Duodenal mucosa (tissue), 2 donors: ENCODE measurements around the gene HEATR5A.
"Not testable (repeated sequence)": the region's sequence is repeated elsewhere in the genome, so short reads cannot be mapped to it uniquely, and the experiment has no call there.

ENCODE experiments used
- H3K27ac ChIP-seq: one replicate; pipeline ENCODE4 v1.7.0; 2013; ENCODE audit warnings: low read depth, low read length
- H3K27me3 ChIP-seq, 2 donors: one replicate each; pipeline ENCODE4 v1.7.0; 2013; ENCODE audit warnings: low read length in 2 of 2, control low read depth in 1 of 2; ENCODE audit not compliant: insufficient read depth in 2 of 2, control insufficient read depth in 1 of 2
- H3K36me3 ChIP-seq, 2 donors: one replicate each; pipeline ENCODE4 v1.7.0; 2013; ENCODE audit warnings: low read length in 2 of 2, control low read depth in 1 of 2; ENCODE audit not compliant: insufficient read depth in 2 of 2, control insufficient read depth in 1 of 2
- H3K4me1 ChIP-seq, 2 donors: one replicate each; pipeline ENCODE4 v1.7.0; 2013; ENCODE audit warnings: low read length in 2 of 2, control low read depth in 1 of 2; ENCODE audit not compliant: insufficient read depth in 2 of 2, control insufficient read depth in 1 of 2
- H3K4me3 ChIP-seq, 2 donors: one replicate each; pipeline ENCODE4 v1.7.0; 2013; ENCODE audit warnings: low read length in 2 of 2, low read depth in 1 of 2
- H3K9ac ChIP-seq, 2 donors: one replicate each; pipeline ENCODE4 v1.7.0; 2013; ENCODE audit warnings: low read length in 2 of 2, low read depth in 1 of 2
- H3K9me3 ChIP-seq, 2 donors: one replicate each; pipeline ENCODE4 v1.7.0; 2013; ENCODE audit warnings: low read length in 2 of 2, control low read depth in 1 of 2; ENCODE audit not compliant: control insufficient read depth in 1 of 2

Gene HEATR5A

DNA sequence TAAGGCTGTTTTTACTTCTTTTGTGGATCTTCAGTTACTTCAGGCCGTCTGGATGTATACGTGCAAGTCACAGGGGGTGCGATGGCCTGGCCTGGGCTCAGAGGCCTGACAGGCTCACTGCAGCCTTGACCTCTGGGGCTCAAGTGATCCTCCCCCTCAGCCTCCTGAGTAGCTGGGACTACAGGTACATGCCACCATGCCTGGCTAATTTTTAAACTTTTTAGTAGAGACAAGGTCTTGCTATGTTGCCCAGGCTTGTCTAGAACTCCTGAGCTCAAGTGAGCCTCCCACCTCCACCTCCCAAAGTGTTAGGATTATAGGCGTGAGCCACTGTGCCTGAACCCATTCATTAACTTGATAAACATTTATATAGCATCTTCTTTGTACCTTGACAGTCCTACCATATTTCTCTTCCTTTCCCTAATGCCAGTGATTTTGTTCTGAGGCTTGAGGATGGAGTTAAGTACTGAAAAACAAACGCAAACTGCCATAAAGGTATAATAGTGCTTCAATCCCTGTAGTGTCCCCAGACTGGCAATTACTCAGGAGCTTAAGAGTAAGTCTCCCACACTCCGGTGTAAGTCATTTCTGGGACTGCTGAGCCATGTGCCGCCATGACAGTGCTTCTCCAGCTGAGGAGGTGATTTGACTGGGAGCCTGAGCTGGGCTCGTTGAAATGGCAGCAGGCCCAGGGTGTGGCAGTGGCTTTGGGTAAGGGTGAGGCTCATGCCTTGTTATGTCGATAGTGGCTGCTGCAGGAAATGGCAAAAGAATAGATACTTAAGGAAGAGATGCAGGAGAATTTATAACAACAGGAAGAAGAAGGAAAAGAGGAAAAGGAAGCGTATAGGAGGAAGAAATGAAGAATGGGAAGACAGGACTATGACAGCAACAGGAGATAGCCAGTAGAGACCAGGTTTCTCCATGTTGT is 169.1 kb downstream of the HEATR5A start:
- Histone ChIP-seq H3K9me3 (no peaks in the 10 kb centered on the region), H3K4me3 (no peak overlapping the region), H3K27me3 (no peaks in the 10 kb centered on the region), H3K4me1 (peaks cover 3 to 7% of the 10 kb centered on the region in 2 donors), H3K36me3 (no peaks in the 10 kb centered on the region), H3K9ac (no peak overlapping the region), H3K27ac (no peak overlapping the region)

GRCh38 chr14:31244626-31245025 is 175.7 kb downstream of the HEATR5A start:
- Histone ChIP-seq H3K4me1 (peaks cover 5 to 8% of the 10 kb centered on the region in 2 donors), H3K36me3 (no peaks in the 10 kb centered on the region), H3K4me3 (no peak overlapping the region), H3K9ac (no peak overlapping the region), H3K9me3 (no peaks in the 10 kb centered on the region), H3K27ac (no peak overlapping the region), H3K27me3 (no peaks in the 10 kb centered on the region)

GRCh38 chr14:31243860-31244259 is 176.5 kb downstream of the HEATR5A start:
- no peaks in the 10 kb centered on the region for H3K36me3 ChIP-seq
- H3K27ac ChIP-seq: no peak overlapping the region
- no peak overlapping the region for H3K9ac ChIP-seq
- peaks cover 5 to 8% of the 10 kb centered on the region in 2 donors for H3K4me1 ChIP-seq
- no peak overlapping the region for H3K4me3 ChIP-seq
- H3K27me3 ChIP-seq: no peaks in the 10 kb centered on the region
- H3K9me3 ChIP-seq: no peaks in the 10 kb centered on the region

DNA sequence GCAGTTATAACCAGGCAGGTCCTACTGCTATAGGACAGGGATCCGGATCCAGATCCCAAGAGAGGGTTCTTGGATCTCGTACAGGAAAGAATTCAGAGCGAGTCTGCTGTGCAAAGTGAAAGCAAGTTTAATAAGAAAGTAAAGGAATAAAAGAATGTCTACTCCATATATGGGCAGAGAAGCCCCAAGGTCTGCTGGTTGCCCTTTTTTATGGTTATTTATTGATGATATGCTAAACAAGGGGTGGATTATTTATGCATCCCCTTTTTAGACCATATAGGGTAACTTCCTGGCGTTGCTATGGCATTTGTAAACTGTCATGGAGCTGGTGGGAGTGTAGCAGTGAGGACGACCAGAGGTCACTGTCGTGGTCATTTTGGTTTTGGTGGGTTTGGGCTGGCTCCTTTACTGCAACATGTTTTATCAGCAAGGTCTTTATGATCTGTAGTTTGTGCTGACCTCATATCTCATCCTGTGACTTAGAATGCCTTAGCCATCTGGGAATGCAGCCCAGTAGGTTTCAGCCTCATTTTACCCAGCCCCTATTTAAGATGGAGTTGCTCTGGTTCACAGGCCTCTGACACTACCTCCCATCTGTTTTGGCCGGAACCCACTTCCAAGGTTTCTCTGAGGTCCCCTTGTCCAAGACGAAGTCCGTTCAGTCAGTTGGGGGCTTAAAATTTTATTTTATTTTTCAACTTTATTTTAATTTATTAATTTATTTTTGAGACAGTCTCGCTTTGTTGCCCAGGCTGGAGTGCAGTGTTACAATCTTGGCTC is 178.0 kb downstream of the HEATR5A start:
- not testable (repeated sequence) for H3K9me3 ChIP-seq, H3K4me3 ChIP-seq, H3K36me3 ChIP-seq, H3K9ac ChIP-seq, H3K27ac ChIP-seq, H3K27me3 ChIP-seq, H3K4me1 ChIP-seq
